Ovary (tissue), 3 donors: ENCODE data around the gene EFEMP2.

Experiments used
- POLR2A ChIP-seq: fragments of 450-650 bp; IDR thresholded peaks from one replicate; pipeline ENCODE4 v1.6.1; 2017; ENCODE audit warnings: antibody characterized with exemption, mild to moderate bottlenecking, moderate library complexity
- TF ChIP-seq, protein P1 (sequence below), 3 donors: fragments of 450-650 bp in 2 of 3; fragments of 200-600 bp in 1 of 3; IDR thresholded peaks; one replicate each; pipeline versions ENCODE4 v1.5.1 to v1.8.0; 2016 to 2022; ENCODE audit warnings: antibody characterized with exemption in 3 of 3, mild to moderate bottlenecking in 1 of 3
- donor health status: DM: no; HTN: no; CAD: no.

DNA sequence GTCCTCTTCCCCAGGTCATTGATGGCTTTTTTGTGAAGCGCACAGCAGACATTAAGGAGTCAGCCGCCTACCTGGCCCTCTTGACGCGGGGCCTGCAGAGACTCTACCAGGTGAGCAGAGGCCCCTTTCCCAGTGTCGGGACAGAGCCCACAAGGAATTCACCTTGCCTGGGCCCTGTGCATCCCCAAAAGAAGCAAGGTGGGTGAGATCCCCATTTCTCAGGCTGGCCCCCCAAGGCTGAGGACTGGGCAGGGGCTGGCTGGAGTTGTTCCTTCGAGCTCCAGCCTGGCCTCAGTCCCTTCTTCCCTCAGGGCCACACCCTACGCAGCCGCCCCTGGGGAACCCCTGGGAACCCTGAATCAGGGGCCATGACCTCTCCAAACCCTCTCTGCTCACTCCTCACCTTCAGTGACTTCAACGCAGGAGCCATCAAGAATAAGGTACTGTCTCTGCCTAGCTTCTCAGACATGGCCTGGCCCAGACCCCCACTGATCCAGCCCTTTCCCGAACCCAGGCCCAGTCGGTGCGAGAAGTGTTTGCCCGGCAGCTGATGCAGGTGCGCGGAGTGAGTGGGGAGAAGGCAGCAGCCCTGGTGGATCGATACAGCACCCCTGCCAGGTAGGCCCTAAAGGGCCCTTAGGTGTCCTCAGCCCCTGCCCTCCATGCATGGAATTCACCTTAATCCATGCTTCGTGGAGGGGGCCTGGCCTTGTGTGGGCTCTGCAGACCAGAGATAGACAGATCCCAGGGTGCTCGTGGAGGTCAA, 7.7 kb downstream of the EFEMP2 start:
- TF ChIP-seq, protein P1, sequence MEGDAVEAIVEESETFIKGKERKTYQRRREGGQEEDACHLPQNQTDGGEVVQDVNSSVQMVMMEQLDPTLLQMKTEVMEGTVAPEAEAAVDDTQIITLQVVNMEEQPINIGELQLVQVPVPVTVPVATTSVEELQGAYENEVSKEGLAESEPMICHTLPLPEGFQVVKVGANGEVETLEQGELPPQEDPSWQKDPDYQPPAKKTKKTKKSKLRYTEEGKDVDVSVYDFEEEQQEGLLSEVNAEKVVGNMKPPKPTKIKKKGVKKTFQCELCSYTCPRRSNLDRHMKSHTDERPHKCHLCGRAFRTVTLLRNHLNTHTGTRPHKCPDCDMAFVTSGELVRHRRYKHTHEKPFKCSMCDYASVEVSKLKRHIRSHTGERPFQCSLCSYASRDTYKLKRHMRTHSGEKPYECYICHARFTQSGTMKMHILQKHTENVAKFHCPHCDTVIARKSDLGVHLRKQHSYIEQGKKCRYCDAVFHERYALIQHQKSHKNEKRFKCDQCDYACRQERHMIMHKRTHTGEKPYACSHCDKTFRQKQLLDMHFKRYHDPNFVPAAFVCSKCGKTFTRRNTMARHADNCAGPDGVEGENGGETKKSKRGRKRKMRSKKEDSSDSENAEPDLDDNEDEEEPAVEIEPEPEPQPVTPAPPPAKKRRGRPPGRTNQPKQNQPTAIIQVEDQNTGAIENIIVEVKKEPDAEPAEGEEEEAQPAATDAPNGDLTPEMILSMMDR (IDR thresholded peaks at IDR 0.05) = no peak
- TF ChIP-seq POLR2A = no peak
